ENCODE data around the gene GABBR2.
A peak's percentile ranks its signal among the peaks of the same experiment; 100 is the strongest.

The GABBR2 gene

DNA sequence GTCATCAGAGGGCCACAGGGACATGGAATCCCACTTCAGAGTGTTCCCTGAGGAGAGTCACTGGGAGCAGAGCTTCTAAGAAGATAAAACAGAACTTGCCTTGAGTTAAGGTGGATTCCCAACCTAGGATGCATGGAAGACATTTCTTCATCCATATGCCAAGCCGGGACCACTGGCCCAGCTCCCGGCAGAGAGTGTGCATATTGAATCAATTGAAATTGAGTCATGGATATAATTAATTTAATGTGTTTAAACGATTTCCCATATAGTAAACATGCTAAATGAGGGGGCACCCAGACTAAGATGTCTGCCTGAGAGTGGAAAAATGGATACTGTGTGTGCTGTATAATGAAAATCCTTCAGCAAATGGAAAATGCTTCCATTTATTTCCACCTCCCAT, 258.9 kb downstream of the GABBR2 start:
- FAIRE-seq (no peak), DNase-seq (ENCODE audit: low spot score) (no peak)

DNA sequence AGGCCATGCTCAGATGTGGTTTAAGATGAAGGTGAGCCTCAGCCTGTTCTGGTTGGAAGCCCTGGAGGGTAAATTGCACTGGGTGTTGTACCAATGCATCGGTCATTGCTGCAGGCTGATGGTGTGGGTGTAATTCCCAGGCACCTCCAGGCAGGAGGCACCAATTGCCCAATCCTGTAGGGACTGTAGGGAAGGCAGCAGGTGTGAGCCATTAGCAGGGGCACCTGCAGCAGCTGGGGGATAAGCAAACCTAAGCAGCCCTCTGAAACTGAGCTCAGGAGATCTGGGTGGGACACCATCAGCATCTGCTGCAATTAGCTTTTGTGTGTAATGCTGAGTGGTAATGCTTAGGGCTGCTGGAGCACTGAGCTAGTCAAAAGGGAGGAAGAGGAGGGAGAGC, 263.2 kb downstream of the GABBR2 start:
- no peak for DNase-seq (ENCODE audit: low spot score)
- FAIRE-seq, result no peak

- DNase-seq (ENCODE audit: low spot score) (no peak), FAIRE-seq (no peak)
Measured at GRCh38 chr9:98444601-98445000, 264.1 kb downstream of the GABBR2 start.

- DNase-seq (ENCODE audit: low spot score), result no peak
- FAIRE-seq, result no peak
Measured at GRCh38 chr9:98442541-98442940, 266.2 kb downstream of the GABBR2 start.

DNA sequence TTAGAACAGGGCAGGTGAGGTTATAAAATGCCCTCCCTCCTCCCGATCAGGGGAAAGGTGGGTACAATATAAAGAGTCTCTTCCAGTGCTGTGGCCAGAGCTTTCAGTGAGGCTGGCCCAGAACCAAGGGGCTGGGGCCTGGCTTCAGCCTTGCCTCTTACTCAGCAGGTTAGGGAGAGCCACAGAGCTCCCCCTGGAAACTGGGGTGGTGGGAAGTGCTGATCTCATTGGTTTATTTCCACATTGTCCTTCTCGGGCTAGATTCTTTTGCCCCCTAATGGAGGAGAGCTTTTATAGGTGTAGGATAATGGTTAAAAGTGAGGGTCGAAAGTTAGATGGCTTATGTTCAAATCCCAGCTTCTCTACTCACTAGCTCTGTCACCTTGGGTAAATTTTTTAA, 266.6 kb downstream of the GABBR2 start:
- FAIRE-seq, result no peak

DNA sequence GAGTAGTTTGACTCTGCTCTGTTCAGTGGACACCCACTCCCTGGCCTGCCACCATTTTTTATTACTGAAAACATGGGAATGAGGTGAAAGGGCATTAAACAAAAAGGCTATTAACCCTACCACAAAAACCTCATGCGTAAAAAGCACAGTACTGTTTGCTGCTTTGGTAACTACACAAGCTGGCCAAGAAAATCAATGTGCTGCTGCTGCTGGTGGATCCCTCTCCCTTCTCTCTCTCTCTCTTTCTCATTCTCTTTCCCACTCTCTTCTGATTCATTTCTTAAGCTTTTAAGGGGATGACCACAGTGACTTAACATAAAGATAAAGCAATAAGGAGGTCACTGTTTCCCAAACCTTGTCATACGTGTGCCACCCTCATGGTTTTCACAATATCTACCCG, 270.1 kb downstream of the GABBR2 start:
- DNase-seq (ENCODE audit: low spot score) (no peak), FAIRE-seq (no peak)

More for the DNA sequence above, 266.6 kb downstream of the GABBR2 start:
- no peak for DNase-seq (ENCODE audit: low spot score)

- DNase-seq (ENCODE audit: low spot score) (no peak), FAIRE-seq (no peak)
Measured at GRCh38 chr9:98437458-98438034, 271.2 kb downstream of the GABBR2 start.

GRCh38 chr9:98432960-98433359, 275.8 kb downstream of the GABBR2 start:
- DNase-seq (ENCODE audit: low spot score), result no peak
- no peak for FAIRE-seq

DNA sequence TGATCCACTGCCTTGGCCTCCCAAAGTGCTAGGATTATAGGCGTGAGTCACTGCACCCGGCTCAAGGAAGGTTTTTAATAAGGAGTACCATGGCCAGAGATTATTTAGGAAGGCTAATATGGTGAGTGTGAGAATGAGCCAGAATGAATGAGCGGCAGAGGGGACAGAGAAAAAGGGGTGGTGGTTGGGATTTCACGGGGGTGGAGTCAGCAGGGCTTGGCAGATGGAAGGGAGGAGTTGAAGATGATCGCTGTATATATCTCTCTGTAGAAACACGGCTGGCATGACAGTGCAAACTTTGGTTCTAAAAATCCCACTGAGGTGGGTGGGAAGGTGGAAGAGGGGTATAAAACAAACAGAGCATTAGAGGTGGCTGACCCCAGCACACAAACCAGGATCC, 276.6 kb downstream of the GABBR2 start:
- FAIRE-seq (no peak), DNase-seq (ENCODE audit: low spot score) (no peak)

- no peak for DNase-seq (ENCODE audit: low spot score)
- FAIRE-seq, result no peak
Measured at GRCh38 chr9:98430535-98431292, 278.0 kb downstream of the GABBR2 start.

GRCh38 chr9:98429613-98430012, 279.1 kb downstream of the GABBR2 start:
- DNase-seq (ENCODE audit: low spot score) (peak; percentile 23), FAIRE-seq (no peak)

- FAIRE-seq (no peak), DNase-seq (ENCODE audit: low spot score) (no peak)
Measured at GRCh38 chr9:98428454-98428853, 280.3 kb downstream of the GABBR2 start.

DNA sequence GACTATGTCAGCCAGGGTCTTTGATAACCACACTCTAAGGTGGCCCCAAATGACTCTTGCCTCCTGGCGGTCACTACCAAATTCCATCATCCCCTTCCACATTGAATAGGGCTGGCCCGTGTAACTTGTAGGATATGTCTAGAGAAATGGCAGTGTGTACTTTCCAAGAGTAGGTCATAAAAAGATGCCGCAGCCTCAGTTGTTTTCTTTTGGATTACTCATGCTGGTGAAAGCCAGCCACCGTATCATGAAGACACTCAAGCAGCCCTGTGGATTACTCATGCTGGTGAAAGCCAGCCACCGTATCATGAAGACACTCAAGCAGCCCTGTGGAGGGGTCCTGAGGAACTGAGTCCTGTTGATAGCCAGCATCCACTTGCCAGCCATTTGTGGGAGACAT, 281.2 kb downstream of the GABBR2 start:
- peak; percentile 54 for DNase-seq (ENCODE audit: low spot score)
- no peak for FAIRE-seq

GRCh38 chr9:98425079-98425478, 283.7 kb downstream of the GABBR2 start:
- FAIRE-seq (no peak), DNase-seq (ENCODE audit: low spot score) (no peak)

DNA sequence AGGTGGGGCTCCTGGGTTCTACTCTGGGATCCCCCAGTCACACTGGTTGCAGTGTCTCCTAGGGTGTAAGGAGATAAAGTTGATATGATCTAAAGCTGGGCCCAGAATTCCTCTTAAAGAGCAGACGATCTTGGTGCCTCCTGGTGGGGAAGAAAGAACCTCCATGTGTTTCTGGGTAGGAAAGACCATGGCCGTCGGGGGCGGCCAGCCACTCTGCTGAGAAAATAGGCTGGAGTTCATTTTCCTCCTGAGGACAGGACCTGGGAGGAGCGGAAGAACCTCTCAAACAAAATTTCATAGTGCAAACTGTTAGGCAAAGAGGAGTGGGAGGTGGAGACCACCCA, 289.5 kb downstream of the GABBR2 start:
- no peak for FAIRE-seq

GRCh38 chr9:98418578-98419259, 290.0 kb downstream of the GABBR2 start:
- FAIRE-seq, result no peak
- no peak for DNase-seq (ENCODE audit: low spot score)

More for the DNA sequence above, 289.5 kb downstream of the GABBR2 start:
- DNase-seq (ENCODE audit: low spot score), result no peak

DNA sequence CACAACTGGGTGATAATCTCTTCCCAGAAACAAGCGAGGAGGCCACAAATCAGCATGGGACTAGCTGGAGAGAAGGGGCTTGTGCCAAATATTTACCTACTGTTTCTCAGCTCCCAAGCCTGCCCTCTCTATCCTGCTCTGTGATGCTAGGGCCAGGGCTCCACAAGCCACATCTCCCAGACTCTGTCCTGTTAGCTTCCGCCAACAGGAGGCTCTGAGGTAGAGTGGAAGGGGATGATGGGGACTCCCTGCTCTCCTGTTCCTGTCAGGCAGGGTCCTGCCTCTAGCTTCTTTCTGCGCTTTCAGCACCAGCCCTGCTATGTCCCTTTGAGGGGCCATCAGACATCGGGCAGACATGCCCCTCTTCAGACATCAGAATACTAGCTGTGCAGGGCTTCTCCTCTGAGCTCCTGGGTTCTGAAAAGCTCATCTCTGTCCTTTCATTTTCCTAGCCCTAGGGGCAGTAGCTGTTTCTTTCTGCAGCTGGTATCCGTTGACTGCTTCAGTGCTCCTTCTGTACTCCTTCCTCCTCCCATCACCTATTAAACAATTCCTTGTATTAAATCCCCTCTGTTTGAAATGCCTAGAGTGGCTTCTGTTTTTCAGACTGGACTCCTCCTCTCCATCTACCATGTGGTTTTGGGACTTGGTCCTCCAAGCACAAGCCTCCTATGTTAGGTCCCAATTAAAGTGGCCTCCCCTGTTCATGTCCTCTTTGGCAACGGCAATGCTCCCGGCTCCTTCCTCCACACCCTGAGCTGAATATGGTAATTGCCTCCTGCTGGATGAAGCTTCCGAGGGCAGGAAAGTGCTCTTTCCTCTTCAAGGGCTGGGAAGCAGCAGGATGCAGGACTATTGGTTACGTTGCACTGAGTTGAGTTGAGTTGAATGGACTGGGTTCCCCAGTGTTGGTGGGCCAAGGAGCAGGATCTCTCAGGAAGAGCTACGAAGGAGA, 292.2 kb downstream of the GABBR2 start:
- DNase-seq (ENCODE audit: low spot score) (no peak), FAIRE-seq (no peak)

DNA sequence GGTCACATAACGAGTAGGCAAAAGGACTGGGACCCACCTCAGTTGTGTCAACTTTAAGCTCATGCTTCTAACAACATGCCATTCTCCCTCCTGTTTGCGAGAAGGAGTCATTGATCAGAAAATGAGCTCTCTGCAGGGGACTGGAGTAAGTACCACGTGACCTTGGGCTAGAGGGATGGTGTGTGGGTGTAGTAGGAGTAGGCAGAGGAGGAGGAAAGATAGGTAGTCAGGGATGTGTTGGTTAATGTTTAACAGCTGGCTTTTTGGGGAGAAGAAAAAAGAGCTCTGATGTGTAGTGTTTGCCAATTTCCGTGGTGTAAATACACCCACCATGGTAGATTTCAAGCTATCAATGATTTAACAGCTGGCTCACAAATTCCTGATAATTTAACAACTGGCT, 293.0 kb downstream of the GABBR2 start:
- no peak for FAIRE-seq
- DNase-seq (ENCODE audit: low spot score), result no peak

DNA sequence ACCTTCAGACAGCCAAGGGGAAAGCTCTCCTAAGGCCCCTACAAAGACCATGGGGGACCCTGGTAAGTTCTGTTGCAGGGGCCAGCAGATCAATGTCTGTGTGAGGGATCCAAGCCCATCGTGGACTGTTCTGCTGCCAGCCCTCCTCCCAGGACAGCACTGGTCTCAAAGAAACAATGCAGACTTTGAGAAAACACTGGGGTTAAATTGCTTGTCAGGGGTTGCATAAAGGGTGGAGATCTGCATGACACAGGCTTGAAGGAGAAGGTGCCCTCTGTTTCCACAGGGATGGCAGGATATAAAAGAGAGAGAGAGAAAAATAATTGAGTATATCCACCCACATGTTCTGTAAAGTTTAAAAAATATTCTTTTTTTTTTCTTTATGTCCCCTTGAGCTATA, 295.7 kb downstream of the GABBR2 start:
- FAIRE-seq (no peak), DNase-seq (ENCODE audit: low spot score) (no peak)

GRCh38 chr9:98412101-98412842, 296.5 kb downstream of the GABBR2 start:
- DNase-seq (ENCODE audit: low spot score) (no peak), FAIRE-seq (no peak)

DNA sequence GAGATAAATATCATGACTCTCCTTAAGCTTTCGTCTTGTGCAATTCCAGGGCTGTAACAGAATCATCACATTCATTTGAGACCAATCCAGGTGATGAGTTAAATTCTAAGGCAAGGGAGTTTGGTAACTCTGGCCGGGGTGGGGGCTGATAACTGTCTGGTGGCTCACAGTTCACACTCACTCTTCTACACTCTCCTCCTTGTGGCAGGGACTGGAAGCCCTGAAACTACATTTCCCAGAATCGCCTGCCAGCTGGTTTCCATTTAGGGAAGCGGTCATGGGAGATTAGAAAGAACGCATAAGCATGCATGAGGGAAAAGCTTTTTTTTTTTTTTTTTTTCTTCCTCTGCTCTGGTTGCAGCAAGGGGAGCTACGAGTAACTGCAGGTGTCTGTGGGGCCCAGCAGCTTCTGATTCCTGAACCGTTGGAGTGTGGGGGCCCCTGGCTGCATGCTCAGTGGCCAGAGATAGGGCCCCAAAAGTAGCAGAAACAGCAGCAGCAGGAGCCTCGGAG, 298.5 kb downstream of the GABBR2 start:
- no peak for FAIRE-seq

More for the DNA sequence above, 298.5 kb downstream of the GABBR2 start:
- DNase-seq (ENCODE audit: low spot score), result no peak

All from RCC 7860 (cell line).